H9 (cell line): ENCODE results near the gene EPHA10. TPM values are rescaled to one million over a fixed set of nuclear protein-coding genes. Genes with fewer than 3 reads are reported as not detected.

Experiments used
- DNase-seq: peaks from one replicate; pipeline ENCODE4 v3.0.0-alpha.2; 2017
- H2AFZ ChIP-seq: one replicate; pipeline ENCODE4 v1.6.1; 2013; ENCODE audit warnings: mild to moderate bottlenecking, low read length, control low read depth, moderate library complexity
- H2AK5ac ChIP-seq: 2 replicates; pipeline ENCODE4 v1.6.1; 2013; ENCODE audit warnings: low read length, control low read depth, mixed read lengths; ENCODE audit not compliant: insufficient read length
- H2BK120ac ChIP-seq: one replicate; pipeline ENCODE4 v1.6.1; 2013; ENCODE audit warnings: low read depth, mild to moderate bottlenecking, low read length, control low read depth, inconsistent platforms; ENCODE audit not compliant: poor library complexity, severe bottlenecking
- H2BK12ac ChIP-seq: 2 replicates; pipeline ENCODE4 v1.6.1; 2013; ENCODE audit warnings: low read length, control low read depth, mixed read lengths, low read depth; ENCODE audit not compliant: insufficient read length
- H2BK15ac ChIP-seq: 2 replicates; pipeline ENCODE4 v1.6.1; 2013; ENCODE audit warnings: low read depth, low read length, control low read depth
- H2BK20ac ChIP-seq: one replicate; pipeline ENCODE4 v1.6.1; 2013; ENCODE audit warnings: low read depth, mild to moderate bottlenecking, low read length, control low read depth, inconsistent platforms; ENCODE audit not compliant: poor library complexity, severe bottlenecking
- H2BK5ac ChIP-seq: 2 replicates; pipeline ENCODE4 v1.6.1; 2013; ENCODE audit warnings: low read length, control low read depth, mixed read lengths; ENCODE audit not compliant: insufficient read length
- H3K14ac ChIP-seq: 2 replicates; pipeline ENCODE4 v1.6.1; 2013; ENCODE audit warnings: low read length, control low read depth; ENCODE audit not compliant: insufficient read depth
- H3K18ac ChIP-seq: 2 replicates; pipeline ENCODE4 v1.6.1; 2013; ENCODE audit warnings: low read depth, mild to moderate bottlenecking, mixed read lengths, low read length, control low read depth; ENCODE audit not compliant: insufficient read length
- H3K23ac ChIP-seq: 2 replicates; pipeline ENCODE4 v1.6.1; 2013; ENCODE audit warnings: low read length, control low read depth, mixed read lengths, low read depth; ENCODE audit not compliant: insufficient read length
- H3K23me2 ChIP-seq: 2 replicates; pipeline ENCODE4 v1.6.1; 2013; ENCODE audit warnings: low read depth, mild to moderate bottlenecking, mixed read lengths, low read length, control low read depth; ENCODE audit not compliant: insufficient read length, poor library complexity, severe bottlenecking
- H3K27ac ChIP-seq: 2 replicates; pipeline ENCODE4 v1.5.1; 2013; ENCODE audit warnings: low read length, control low read depth, mixed read lengths, low read depth; ENCODE audit not compliant: insufficient read length
- H3K27me3 ChIP-seq: 2 replicates; pipeline ENCODE4 v1.6.1; 2013; ENCODE audit warnings: low read length, control low read depth, inconsistent platforms; ENCODE audit not compliant: insufficient read depth
- H3K4ac ChIP-seq: 2 replicates; pipeline ENCODE4 v1.6.1; 2013; ENCODE audit warnings: low read depth, mild to moderate bottlenecking, control low read depth, inconsistent platforms, low read length, moderate library complexity
- H3K4me1 ChIP-seq: 2 replicates; pipeline ENCODE4 v1.6.1; 2013; ENCODE audit warnings: low read length, control low read depth, inconsistent platforms; ENCODE audit not compliant: insufficient read depth
- H3K4me2 ChIP-seq: 2 replicates; pipeline ENCODE4 v1.6.1; 2013; ENCODE audit warnings: low read length, control low read depth, mixed read lengths; ENCODE audit not compliant: insufficient read length, insufficient read depth
- H3K56ac ChIP-seq: 2 replicates; pipeline ENCODE4 v1.6.1; 2013; ENCODE audit warnings: low read depth, mild to moderate bottlenecking, mixed read lengths, low read length, control low read depth; ENCODE audit not compliant: insufficient read length
- H3K79me1 ChIP-seq: 2 replicates; pipeline ENCODE4 v1.6.1; 2013; ENCODE audit warnings: low read depth, mild to moderate bottlenecking, moderate library complexity, low read length, control low read depth, inconsistent platforms; ENCODE audit not compliant: insufficient read depth, poor library complexity, severe bottlenecking
- H3K79me2 ChIP-seq: 2 replicates; pipeline ENCODE4 v1.6.1; 2013; ENCODE audit warnings: low read length, control low read depth, inconsistent platforms; ENCODE audit not compliant: insufficient read depth
- H3K9ac ChIP-seq: 2 replicates; pipeline ENCODE4 v1.6.1; 2013; ENCODE audit warnings: low read length, control low read depth, mixed read lengths; ENCODE audit not compliant: insufficient read length; ENCODE audit errors: extremely low read depth
- H3K9me3 ChIP-seq: one replicate; pipeline ENCODE4 v1.6.1; 2013; ENCODE audit warnings: low read depth, low read length, inconsistent platforms; ENCODE audit not compliant: control insufficient read depth
- H3T11ph ChIP-seq: one replicate; pipeline ENCODE4 v1.6.1; 2013; ENCODE audit warnings: mild to moderate bottlenecking, low read length, control low read depth, inconsistent platforms
- H4K20me1 ChIP-seq: one replicate; pipeline ENCODE4 v1.6.1; 2013; ENCODE audit not compliant: control insufficient read depth, insufficient read length, insufficient read depth
- H4K5ac ChIP-seq: 2 replicates; pipeline ENCODE4 v1.6.1; 2013; ENCODE audit warnings: low read depth, mild to moderate bottlenecking, mixed read lengths, low read length, control low read depth; ENCODE audit not compliant: insufficient read length
- H4K8ac ChIP-seq: replicated peaks from 2 replicates; pipeline ENCODE4 v1.6.1; 2013; ENCODE audit warnings: low read length, control low read depth, mixed read lengths, low read depth; ENCODE audit not compliant: insufficient read length
- H4K91ac ChIP-seq: 2 replicates; pipeline ENCODE4 v1.6.1; 2013; ENCODE audit warnings: low read depth, mild to moderate bottlenecking, moderate library complexity, mixed read lengths, low read length, control low read depth; ENCODE audit not compliant: insufficient read length
- H3K27ac Mint-ChIP-seq, 3 experiments: 2 replicates in 2 of 3; 3 replicates in 1 of 3; pipeline ENCODE4 v1.8.0; 2020 to 2021; ENCODE audit warnings: mixed read lengths in 3 of 3, mild to moderate bottlenecking in 1 of 3, moderate library complexity in 1 of 3
- H3K27me3 Mint-ChIP-seq: 2 replicates; pipeline ENCODE4 v1.8.0; 2021; ENCODE audit warnings: low read depth, mild to moderate bottlenecking, moderate library complexity, mixed read lengths
- H3K36me3 Mint-ChIP-seq, 3 experiments: 2 replicates in 2 of 3; 3 replicates in 1 of 3; pipeline ENCODE4 v1.8.0; 2020 to 2021; ENCODE audit warnings: low read depth in 3 of 3, mixed read lengths in 3 of 3; ENCODE audit not compliant: insufficient read depth in 1 of 3
- H3K4me1 Mint-ChIP-seq, 2 experiments: 2 replicates each; pipeline ENCODE4 v1.8.0; 2020; ENCODE audit warnings: mixed read lengths in 2 of 2
- H3K4me3 Mint-ChIP-seq, 2 experiments: 2 replicates in 1 of 2; 3 replicates in 1 of 2; pipeline ENCODE4 v1.8.0; 2020 to 2021; ENCODE audit warnings: mild to moderate bottlenecking in 2 of 2, mixed read lengths in 2 of 2, moderate library complexity in 1 of 2
- H3K9me3 Mint-ChIP-seq, 2 experiments: 2 replicates in 1 of 2; 3 replicates in 1 of 2; pipeline ENCODE4 v1.8.0; 2020; ENCODE audit warnings: mild to moderate bottlenecking in 2 of 2, mixed read lengths in 2 of 2, moderate library complexity in 1 of 2
- CTCF ChIP-seq: fragments of 200-600 bp; sonication (generic); conservative IDR thresholded peaks from 3 replicates; pipeline ENCODE4 v1.8.0; 2021; ENCODE audit warnings: antibody characterized with exemption, mild to moderate bottlenecking
- WGBS: extraction: QIAGEN DNeasy Blood & Tissue Kit; methylation state at CpG from one replicate; pipeline ENCODE4 v1.1.7; 2013; ENCODE audit warnings: missing lambda C conversion rate, low lambda C conversion rate, mixed read lengths; ENCODE audit not compliant: insufficient read length; ENCODE audit errors: extremely low coverage; 5-methylcytosine and 5-hydroxymethylcytosine counted together
- total RNA-seq: library from RNA; stranded (reverse); gene quantifications from 2 replicates; pipeline ENCODE4 v1.2.1, GENCODE V29; 2021

The EPHA10 gene
- total RNA-seq, 1 experiment from 2014 or later, result 0.96 TPM

GRCh38 chr1:37792943-37793686 is 28.2 kb upstream of the EPHA10 start:
- H3K9me3 Mint-ChIP-seq, result no peaks in the 10 kb centered on the region
- H3K4me2 ChIP-seq, result peak overlapping the region; percentile 13
- no peak overlapping the region for H4K91ac ChIP-seq
- no peak overlapping the region for H2BK120ac ChIP-seq
- no peaks in the 10 kb centered on the region; the same call in 1 of the 2 replicates for H3K4me1 ChIP-seq
- peak overlapping the region; percentile 57 to 70 for H3K4me3 Mint-ChIP-seq
- peaks cover 7% of the 10 kb centered on the region; the same call in 1 of the 2 replicates for H3K27me3 ChIP-seq
- H2BK20ac ChIP-seq, result no peak overlapping the region
- H3K9me3 ChIP-seq, result no peaks in the 10 kb centered on the region
- H3K4ac ChIP-seq, result no peak overlapping the region
- no peaks in the 10 kb centered on the region for H3K79me1 ChIP-seq
- DNase-seq, result peak; percentile 34
- H3K9ac ChIP-seq, result no peak overlapping the region
- H3K18ac ChIP-seq, result no peak overlapping the region
- H4K20me1 ChIP-seq, result no peaks in the 10 kb centered on the region
- no peak overlapping the region for H3K27ac Mint-ChIP-seq
- H2AK5ac ChIP-seq, result no peak overlapping the region
- H2BK5ac ChIP-seq, result no peak overlapping the region
- H3K23ac ChIP-seq, result no peak overlapping the region
- H4K8ac ChIP-seq, result no peak overlapping the region
- no peak overlapping the region for H4K5ac ChIP-seq
- H2AFZ ChIP-seq, result no peak overlapping the region
- no peak overlapping the region for H3K14ac ChIP-seq
- no peak overlapping the region for H2BK15ac ChIP-seq
- peaks cover 53% of the 10 kb centered on the region for H3K27me3 Mint-ChIP-seq
- H3K36me3 Mint-ChIP-seq, result peaks cover 0 to 20% (median 3%) of the 10 kb centered on the region in 3 experiments; a peak in 3 of 7 replicates
- H3K27ac ChIP-seq, result no peak overlapping the region
- no peaks in the 10 kb centered on the region for H3K23me2 ChIP-seq
- WGBS, result no CpG with 5 or more reads among the region's 36 CpGs
- no peaks in the 10 kb centered on the region for H3K79me2 ChIP-seq
- no peak for TF ChIP-seq CTCF
- no peak overlapping the region for H3K56ac ChIP-seq
- H2BK12ac ChIP-seq, result no peak overlapping the region
- peaks cover 9 to 12% of the 10 kb centered on the region in 2 experiments for H3K4me1 Mint-ChIP-seq
- H3T11ph ChIP-seq, result no peak overlapping the region
